Measurements from ENCODE around the gene UMAD1. TPM values are rescaled to one million over a fixed set of nuclear protein-coding genes. Genes with fewer than 3 reads are reported as not detected.

Gene UMAD1
- polyA plus RNA-seq, 1 of the 3 experiments (the other 2 are of a cell fraction) = 13.9 TPM

DNA sequence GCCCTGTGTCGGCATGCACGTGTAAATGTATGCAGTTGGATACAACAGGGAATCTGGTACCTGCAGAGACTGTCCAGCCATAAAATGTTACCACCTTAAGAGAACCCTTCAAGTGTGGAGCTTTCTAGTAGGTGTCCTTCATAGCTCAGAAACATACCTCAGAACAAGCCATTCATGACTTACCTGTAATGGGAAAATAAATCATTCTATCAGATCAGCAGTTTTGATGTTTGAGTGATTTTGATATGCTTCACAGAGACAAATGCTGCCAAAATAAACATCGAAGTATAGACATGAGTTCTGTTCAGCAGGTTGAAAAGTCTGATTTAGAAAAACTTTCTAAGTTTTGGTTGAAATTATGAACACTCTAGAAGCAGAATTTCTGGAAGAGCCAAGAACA, 33.5 kb upstream of the UMAD1 start:
- WGBS (ENCODE audit: low lambda C conversion rate) = 64% methylated on average over 3 of the region's 3 CpGs
- no peaks in the 10 kb centered on the region for H3K9me3 ChIP-seq
- no peak overlapping the region for H3K4me3 ChIP-seq (ENCODE audit: low read depth in 2 of 2, low read length in 1 of 2)
- peaks cover 0 to 22% of the 10 kb centered on the region in 2 experiments; a peak in 2 of 4 replicates for H3K4me1 ChIP-seq (ENCODE audit: control insufficient read depth in 1 of 2, insufficient read depth in 2 of 2, low read depth in 1 of 2, low read length in 1 of 2)
- H3K27ac ChIP-seq (ENCODE audit: low read depth in 2 of 2, low read length in 1 of 2) = peak overlapping the region in 1 of 2 experiments; percentile 35; a peak in 1 of 4 replicates
- POLR2A ChIA-PET = no interaction called here
- TF ChIP-seq MXI1 (IDR thresholded peaks at IDR 0.05; ENCODE audit: low read depth, low read length) = no peak
- TF ChIP-seq, protein P1, sequence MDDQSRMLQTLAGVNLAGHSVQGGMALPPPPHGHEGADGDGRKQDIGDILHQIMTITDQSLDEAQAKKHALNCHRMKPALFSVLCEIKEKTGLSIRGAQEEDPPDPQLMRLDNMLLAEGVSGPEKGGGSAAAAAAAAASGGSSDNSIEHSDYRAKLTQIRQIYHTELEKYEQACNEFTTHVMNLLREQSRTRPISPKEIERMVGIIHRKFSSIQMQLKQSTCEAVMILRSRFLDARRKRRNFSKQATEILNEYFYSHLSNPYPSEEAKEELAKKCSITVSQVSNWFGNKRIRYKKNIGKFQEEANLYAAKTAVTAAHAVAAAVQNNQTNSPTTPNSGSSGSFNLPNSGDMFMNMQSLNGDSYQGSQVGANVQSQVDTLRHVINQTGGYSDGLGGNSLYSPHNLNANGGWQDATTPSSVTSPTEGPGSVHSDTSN (IDR thresholded peaks at IDR 0.05) = no peak
- TF ChIP-seq MEF2A (IDR thresholded peaks at IDR 0.05; ENCODE audit: borderline replicate concordance, low read depth) = no peak
- TF ChIP-seq, protein P2, sequence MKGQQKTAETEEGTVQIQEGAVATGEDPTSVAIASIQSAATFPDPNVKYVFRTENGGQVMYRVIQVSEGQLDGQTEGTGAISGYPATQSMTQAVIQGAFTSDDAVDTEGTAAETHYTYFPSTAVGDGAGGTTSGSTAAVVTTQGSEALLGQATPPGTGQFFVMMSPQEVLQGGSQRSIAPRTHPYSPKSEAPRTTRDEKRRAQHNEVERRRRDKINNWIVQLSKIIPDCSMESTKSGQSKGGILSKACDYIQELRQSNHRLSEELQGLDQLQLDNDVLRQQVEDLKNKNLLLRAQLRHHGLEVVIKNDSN (IDR thresholded peaks at IDR 0.05; ENCODE audit: borderline replicate concordance, low read depth) = no peak
- no peak for TF ChIP-seq SMC3 (IDR thresholded peaks at IDR 0.05; ENCODE audit: low read depth, low read length)
- no peak for TF ChIP-seq FOXJ3 (CRISPR knock-in tag; IDR thresholded peaks at IDR 0.05)
- no peak for TF ChIP-seq IRF3 (IDR thresholded peaks at IDR 0.05; ENCODE audit: low read depth, low read length)
- TF ChIP-seq FOSL2 (IDR thresholded peaks at IDR 0.05; ENCODE audit: borderline replicate concordance, low read depth) = no peak
- TF ChIP-seq NRF1 (IDR thresholded peaks at IDR 0.05; ENCODE audit: low read depth, low read length) = no peak
- no peak for TF ChIP-seq RCOR1 (IDR thresholded peaks at IDR 0.05; ENCODE audit: low read length)
- TF ChIP-seq, protein P3, sequence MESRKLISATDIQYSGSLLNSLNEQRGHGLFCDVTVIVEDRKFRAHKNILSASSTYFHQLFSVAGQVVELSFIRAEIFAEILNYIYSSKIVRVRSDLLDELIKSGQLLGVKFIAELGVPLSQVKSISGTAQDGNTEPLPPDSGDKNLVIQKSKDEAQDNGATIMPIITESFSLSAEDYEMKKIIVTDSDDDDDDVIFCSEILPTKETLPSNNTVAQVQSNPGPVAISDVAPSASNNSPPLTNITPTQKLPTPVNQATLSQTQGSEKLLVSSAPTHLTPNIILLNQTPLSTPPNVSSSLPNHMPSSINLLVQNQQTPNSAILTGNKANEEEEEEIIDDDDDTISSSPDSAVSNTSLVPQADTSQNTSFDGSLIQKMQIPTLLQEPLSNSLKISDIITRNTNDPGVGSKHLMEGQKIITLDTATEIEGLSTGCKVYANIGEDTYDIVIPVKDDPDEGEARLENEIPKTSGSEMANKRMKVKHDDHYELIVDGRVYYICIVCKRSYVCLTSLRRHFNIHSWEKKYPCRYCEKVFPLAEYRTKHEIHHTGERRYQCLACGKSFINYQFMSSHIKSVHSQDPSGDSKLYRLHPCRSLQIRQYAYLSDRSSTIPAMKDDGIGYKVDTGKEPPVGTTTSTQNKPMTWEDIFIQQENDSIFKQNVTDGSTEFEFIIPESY (IDR thresholded peaks at IDR 0.05; ENCODE audit: borderline replicate concordance, low read depth) = no peak
- no peak for TF ChIP-seq CHD2 (IDR thresholded peaks at IDR 0.05; ENCODE audit: low read length, partially characterized antibody)
- TF ChIP-seq SIN3A (IDR thresholded peaks at IDR 0.05; ENCODE audit: borderline replicate concordance, low read depth, low read length) = no peak
- TF ChIP-seq TCF12 (IDR thresholded peaks at IDR 0.05) = no peak
- no peak for TF ChIP-seq JUND (IDR thresholded peaks at IDR 0.05)
- no peaks in the 10 kb centered on the region for H3K79me2 ChIP-seq (ENCODE audit: insufficient read depth)
- H3K4me2 ChIP-seq = no peak overlapping the region
- CTCF ChIA-PET = interaction anchor here (0.9 to 1.6 kb wide), 6 partner anchors 8 to 610 kb away, joined by 3 to 4 read pairs (median 3); no protein-coding TSS in a partner anchor
- H3K9me2 ChIP-seq = no peaks in the 10 kb centered on the region
- H3K9ac ChIP-seq = no peak overlapping the region
- H3F3A ChIP-seq (replicated peaks; ENCODE audit: insufficient read depth) = peaks cover 9% of the 10 kb centered on the region
- H3K36me3 ChIP-seq (replicated peaks in 1 of 2; ENCODE audit: control insufficient read depth in 1 of 2, insufficient read depth in 2 of 2, low read length in 1 of 2) = peaks cover 38 to 57% of the 10 kb centered on the region in 2 experiments
- no peak overlapping the region for H2AFZ ChIP-seq (ENCODE audit: low read depth)
- H4K20me1 ChIP-seq (ENCODE audit: insufficient read depth) = no peaks in the 10 kb centered on the region
- DNase-seq = no peak
- H3K27me3 ChIP-seq (ENCODE audit: insufficient read depth) = no peaks in the 10 kb centered on the region
